ENCODE results near the gene PKNOX1.
"Not testable (repeated sequence)": the region's sequence is repeated elsewhere in the genome, so short reads cannot be mapped to it uniquely, and the experiment has no call there.

The PKNOX1 gene

GRCh38 chr21:42956824-42957630 lies 17.3 kb upstream of the PKNOX1 start:
- no peak for DNase-seq (ENCODE audit: low read depth in 3 of 3)

GRCh38 chr21:42958122-42958521 lies 16.2 kb upstream of the PKNOX1 start:
- not testable (repeated sequence) for DNase-seq (ENCODE audit: low read depth in 3 of 3)

DNA sequence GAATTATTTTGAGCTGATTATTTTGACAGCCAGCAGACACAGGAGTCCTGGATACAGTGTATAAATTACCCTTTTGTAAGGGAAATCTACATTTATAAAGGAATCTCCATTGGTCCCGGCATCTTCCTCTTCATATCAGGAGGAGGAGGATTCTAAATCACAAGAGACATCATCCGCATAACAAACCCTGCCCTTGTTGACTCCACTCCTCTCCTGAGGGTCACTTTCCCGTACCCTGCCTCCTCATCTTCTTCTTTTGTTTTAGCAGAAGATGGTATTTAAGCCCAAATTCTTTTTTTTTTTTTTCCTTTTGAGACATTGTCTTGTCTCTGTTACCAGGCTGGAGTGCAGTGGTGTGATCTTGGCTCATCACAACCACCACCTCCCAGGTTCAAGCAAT lies 14.6 kb upstream of the PKNOX1 start:
- no peak for DNase-seq (ENCODE audit: low read depth in 3 of 3)

- DNase-seq (ENCODE audit: low read depth in 3 of 3): no peak
Observed at GRCh38 chr21:42962380-42963007, 11.9 kb upstream of the PKNOX1 start.

DNA sequence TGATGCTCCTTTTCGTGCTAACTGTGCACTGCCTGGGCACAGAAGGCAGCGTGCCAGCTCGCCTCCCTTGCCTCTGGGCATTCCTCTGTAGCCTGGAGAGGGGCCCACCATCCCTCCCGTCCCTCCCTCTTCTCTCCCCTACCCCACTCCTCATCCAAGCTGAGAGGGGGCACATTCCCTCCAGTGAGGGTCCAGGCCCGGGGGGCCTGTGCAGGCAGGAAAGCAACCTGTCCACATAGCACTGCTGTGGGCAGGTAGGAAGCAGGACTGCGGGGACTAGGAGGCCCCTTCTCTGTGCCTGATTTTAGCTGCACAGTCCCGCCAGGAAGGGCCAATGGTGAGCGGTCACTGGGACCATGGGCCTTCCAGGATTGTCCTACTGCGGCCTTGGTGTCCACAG lies 10.3 kb upstream of the PKNOX1 start:
- DNase-seq (ENCODE audit: low read depth in 3 of 3): no peak

GRCh38 chr21:42964546-42965210 lies 9.7 kb upstream of the PKNOX1 start:
- DNase-seq (ENCODE audit: low read depth in 3 of 3): no peak

- DNase-seq (ENCODE audit: low read depth in 3 of 3): no peak
Observed at GRCh38 chr21:42965211-42965560, 9.2 kb upstream of the PKNOX1 start.

DNA sequence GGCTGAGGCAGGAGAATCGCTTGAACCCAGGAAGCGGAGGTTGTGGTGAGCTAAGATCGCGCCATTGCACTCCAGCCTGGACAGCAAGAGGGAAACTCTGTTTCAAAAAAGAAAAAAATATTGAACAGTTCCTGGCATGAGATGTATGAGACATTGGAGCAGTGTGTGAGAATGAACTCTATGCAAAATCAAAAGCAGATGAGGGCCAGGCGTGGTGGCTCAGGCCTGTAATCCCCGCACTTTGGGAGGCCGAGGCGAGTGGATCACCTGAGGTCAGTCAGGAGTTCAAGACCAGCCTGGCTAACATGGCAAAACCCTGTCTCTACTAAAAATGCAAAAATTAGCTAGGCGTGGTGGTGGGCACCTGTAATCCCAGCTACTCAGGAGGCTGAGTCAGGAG lies 6.7 kb upstream of the PKNOX1 start:
- DNase-seq (ENCODE audit: low read depth in 3 of 3): not testable (repeated sequence)

GRCh38 chr21:42969193-42969600 lies 5.2 kb upstream of the PKNOX1 start:
- DNase-seq (ENCODE audit: low read depth in 3 of 3): no peak

DNA sequence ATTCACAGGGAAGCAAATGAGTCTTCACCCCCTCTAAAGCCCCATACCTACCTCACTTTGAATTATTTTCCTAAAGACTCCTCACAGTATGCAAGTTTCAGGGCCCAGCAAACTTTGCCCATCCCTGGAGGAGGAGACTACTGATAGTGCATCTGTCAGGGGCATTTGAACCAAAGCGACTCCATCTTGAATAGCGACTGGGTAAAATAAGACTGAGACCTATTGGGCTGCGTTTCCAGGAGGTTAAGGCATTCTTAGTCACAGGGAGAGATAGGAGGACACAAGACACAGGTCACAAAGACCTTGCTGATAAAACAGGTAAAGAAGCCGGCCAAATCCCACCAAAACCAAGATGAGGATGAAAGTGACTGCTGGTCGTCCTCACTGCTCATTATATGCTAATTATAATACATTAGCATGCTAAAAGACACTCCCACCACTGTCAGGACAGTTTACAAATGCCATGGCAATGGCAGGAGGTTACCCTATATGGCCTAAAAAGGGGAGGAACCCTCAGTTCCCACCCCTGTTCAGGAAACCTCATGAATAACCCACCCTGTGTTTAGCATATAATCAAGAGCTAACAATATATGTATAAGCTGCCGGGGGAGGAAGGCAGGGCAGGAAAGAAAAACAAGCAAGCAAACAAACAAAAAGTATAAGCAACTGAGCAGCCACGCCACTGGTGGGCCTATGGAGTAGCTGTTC lies 3.3 kb upstream of the PKNOX1 start:
- no peak for DNase-seq (ENCODE audit: low read depth in 3 of 3)

- no peak for DNase-seq (ENCODE audit: low read depth in 3 of 3)
Observed at GRCh38 chr21:42971897-42972275, 2.5 kb upstream of the PKNOX1 start.

DNA sequence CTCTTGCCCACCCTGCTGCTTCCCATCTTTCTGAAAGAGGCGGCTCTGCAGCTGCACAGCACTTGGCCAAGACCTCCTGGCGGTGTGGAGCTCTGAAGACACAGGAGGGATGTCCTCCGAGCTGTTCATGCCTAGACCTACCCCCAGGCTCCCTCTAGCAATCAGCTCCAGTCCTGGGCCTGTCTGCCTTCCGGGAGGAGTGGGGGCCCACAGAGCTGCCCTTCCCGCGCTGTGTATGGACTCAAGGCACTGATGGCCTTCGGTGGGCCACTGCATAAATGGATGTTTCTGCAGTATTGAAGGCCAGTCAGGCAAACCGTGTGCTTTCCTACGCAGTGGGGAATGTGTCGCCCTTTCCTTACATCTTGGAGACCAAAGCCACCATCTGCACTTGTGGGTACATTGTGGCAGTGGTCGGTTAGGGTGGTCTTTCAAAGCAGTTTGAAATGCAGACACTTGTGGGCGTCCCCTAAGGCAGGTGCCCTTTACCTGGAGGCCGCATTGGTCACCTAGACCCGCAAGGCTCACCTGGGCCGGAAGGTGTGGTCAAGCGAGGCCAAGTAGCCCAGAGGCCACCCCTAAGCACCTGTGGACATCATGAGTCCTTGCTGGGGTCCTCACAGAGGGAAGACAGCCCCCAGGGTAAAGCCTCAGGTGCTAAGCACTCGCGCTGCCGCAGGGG lies 912 bp upstream of the PKNOX1 start:
- no peak for DNase-seq (ENCODE audit: low read depth in 3 of 3)

DNA sequence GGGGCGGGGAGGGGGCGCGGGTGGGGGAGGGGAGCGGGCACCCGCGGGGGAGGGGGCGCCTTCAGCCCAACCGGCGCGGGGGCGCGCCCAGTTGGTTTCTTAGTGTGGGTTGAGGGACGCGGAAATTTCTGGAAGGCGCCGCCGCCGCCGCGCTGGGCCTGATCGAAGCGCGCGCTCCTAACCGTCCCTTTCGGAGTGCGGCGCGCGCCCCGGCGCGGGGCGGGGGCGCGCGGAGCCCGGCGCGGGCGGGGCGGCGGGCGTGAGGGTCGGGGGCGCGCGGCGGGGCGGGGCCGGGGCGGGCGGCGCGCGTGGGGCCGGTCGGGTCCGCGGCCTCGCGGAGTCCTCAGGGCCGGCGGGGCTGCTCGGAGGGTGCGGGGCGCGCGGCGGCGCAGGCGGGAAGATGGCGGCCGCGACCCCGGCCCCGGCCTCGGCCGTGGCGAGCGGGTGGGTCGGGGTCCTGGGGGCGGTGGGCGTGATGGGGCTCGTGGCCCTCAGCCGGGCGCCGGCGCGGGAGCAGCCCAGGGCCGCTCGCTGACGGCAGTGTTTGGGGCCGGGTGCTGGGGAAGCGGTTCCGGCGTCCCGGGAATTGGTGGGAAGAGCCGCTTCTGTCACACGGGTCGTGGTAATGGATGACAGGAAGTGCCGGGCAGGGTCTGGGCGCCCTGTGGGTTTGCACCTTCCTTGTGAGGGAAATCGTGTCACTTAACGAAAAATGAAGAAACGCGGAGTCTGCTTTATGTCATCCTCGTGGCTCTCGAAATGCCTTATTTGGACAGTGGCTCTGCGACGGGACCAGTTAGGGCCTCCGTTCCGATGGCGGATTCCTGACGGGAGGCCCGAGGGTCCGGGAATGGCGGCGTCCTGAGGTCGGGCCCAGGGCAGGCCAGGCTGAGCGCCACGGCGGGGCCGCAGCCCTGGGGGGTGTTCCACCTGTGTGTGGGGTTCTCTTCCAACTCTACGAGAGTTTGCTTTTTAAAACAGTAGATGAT lies 764 bp downstream of the PKNOX1 start:
- peak; percentile 38 to 53 (median 41) for DNase-seq (ENCODE audit: low read depth in 3 of 3)

DNA sequence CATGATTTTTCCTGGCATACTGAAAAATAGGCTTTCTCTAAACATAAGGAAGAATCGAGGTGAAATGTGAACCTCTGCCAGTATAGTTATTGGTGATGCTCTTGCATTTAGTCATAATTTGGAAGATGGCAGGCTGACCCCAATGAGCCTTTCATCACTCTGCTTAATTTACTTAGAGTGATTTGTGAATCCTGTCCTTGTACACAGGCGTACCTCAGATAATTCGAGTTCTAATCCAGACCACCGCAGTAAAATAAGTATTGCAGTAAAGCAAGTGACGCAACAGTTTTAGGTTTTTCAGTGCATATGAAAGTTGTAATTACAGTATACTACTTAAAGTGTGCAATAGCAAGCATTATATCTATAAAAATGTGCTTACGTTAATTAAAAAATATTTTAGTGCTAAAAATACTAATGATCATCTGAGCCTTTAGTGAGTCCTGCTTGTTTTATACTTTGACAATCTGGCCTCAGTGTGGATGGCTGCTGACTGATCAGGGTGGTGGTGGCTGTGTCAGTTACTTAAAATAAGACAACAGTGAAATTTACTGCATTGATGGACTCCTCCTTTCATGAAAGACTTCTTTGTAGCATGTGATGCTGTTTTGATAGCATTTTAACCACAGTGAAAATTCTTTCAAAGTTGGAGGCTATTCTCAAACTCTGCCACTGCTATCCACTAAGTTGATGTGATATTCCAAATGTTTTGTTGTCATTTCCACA lies 1.7 kb downstream of the PKNOX1 start:
- DNase-seq (ENCODE audit: low read depth in 3 of 3): no peak

- DNase-seq (ENCODE audit: low read depth in 3 of 3): no peak
Observed at GRCh38 chr21:42980312-42981213, 6.2 kb downstream of the PKNOX1 start.

GRCh38 chr21:42981214-42981523 lies 6.8 kb downstream of the PKNOX1 start:
- DNase-seq (ENCODE audit: low read depth in 3 of 3): no peak

- no peak for DNase-seq (ENCODE audit: low read depth in 3 of 3)
Observed at GRCh38 chr21:42981862-42982261, 7.5 kb downstream of the PKNOX1 start.

DNA sequence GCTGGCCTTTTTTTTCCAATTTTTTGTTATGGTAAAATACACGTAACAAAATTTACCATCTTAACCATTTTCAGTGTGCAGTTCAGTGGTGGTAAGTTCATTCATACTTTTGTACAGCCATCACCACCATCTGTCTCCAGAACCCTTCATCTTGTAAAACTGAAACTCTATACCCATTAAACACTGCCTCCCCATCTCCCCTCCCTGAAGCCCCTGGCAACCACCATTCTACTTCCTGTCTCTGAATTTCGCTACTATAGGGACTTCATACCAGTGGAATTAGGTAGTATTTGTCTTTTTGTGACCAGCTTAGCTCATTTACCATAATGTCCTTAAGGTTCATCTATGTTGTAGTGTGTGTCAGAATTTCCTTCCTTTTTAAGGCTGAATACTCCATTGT lies 8.7 kb downstream of the PKNOX1 start:
- no peak for DNase-seq (ENCODE audit: low read depth in 3 of 3)

DNA sequence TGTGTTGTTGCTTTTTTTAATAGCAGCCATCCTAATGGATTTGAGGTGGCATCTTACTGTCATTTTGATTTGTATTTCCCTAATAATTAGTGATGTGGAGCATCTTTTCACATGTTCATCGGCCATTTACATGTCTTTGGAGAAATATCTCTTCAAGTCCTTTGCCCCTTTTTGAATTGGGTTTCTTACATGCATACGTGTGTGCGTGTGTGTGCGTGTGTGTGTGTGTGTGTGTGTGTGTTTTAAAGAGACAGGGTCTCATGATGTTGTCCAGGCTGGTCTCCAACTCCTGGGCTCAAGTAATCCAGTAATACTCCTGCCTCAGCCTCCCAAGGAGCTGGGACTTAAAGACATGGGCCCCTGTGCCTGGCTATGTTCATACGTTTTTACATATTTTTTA lies 9.5 kb downstream of the PKNOX1 start:
- DNase-seq (ENCODE audit: low read depth in 3 of 3): no peak
